HepG2 (cell line): ENCODE measurements around the gene CLASP1. TPM values are rescaled to one million over a fixed set of nuclear protein-coding genes. Genes with fewer than 3 reads are reported as not detected.
A peak's percentile ranks its signal among the peaks of the same experiment; 100 is the strongest.

Experiments
- AHR ChIP-seq: IDR thresholded peaks from 2 replicates; pipeline ENCODE4 v1.6.1; 2018; ENCODE audit warnings: missing genetic modification reagents, missing compliant biosample characterization
- ARID5B ChIP-seq: IDR thresholded peaks from 2 replicates; pipeline ENCODE4 v1.4.0; 2020; ENCODE audit warnings: mild to moderate bottlenecking, missing genetic modification reagents
- FLYWCH1 ChIP-seq: sonication (generic); formaldehyde crosslinking; IDR thresholded peaks from 2 replicates; pipeline ENCODE4 v1.8.1; 2023; ENCODE audit warnings: mild to moderate bottlenecking, missing genetic modification reagents
- HMGXB4 ChIP-seq, 2 experiments: sonication (generic) in 1 of 2; formaldehyde crosslinking in 1 of 2; IDR thresholded peaks; 2 replicates each; pipeline versions ENCODE4 v1.4.0 to v1.6.1; 2018 to 2020; ENCODE audit warnings: missing genetic modification reagents in 2 of 2, borderline replicate concordance in 1 of 2, low read depth in 1 of 2, mild to moderate bottlenecking in 1 of 2, missing biosample characterization in 1 of 2
- KMT2B ChIP-seq: IDR thresholded peaks from 2 replicates; pipeline ENCODE4 v1.6.1; 2016; ENCODE audit warnings: missing genetic modification reagents, missing compliant biosample characterization
- MAFF ChIP-seq: IDR thresholded peaks from 2 replicates; pipeline ENCODE4 v1.6.1; 2011; ENCODE audit warnings: low read depth, low read length, improper control_type of control experiment
- YEATS2 ChIP-seq: sonication (generic); formaldehyde crosslinking; IDR thresholded peaks from 2 replicates; pipeline ENCODE4 v1.4.0; 2020; ENCODE audit warnings: missing genetic modification reagents, borderline replicate concordance
- ZHX1 ChIP-seq: sonication (generic); formaldehyde crosslinking; IDR thresholded peaks from 2 replicates; pipeline ENCODE4 v1.8.1; 2022; ENCODE audit warnings: low read depth, mild to moderate bottlenecking, missing genetic modification reagents
- polyA plus RNA-seq, 8 experiments: library from polyadenylated mRNA; depleted of rRNA in 3 of 8; stranded (reverse) in 7 of 8; unstranded in 1 of 8; fragments of >200 nt; fragmentation: Illumina TruSeq in 4 of 8; extraction: Trizol in 4 of 8; gene quantifications; 2 replicates each; pipeline versions ENCODE4 v1.2.1 to v1.2.3, GENCODE V29; 2011 to 2016; ENCODE audit warnings: low read depth in 4 of 8, missing spikeins in 1 of 8, mixed read lengths in 1 of 8; ENCODE audit not compliant: insufficient read depth in 1 of 8
- total RNA-seq, 5 experiments: library from RNA; depleted of rRNA; stranded (reverse); fragments of >200 nt; fragmentation: Illumina TruSeq; extraction: Trizol; gene quantifications; 2 replicates each; pipeline ENCODE4 v1.2.3, GENCODE V29; 2016; ENCODE audit warnings: low read depth in 1 of 5
- TF ChIP-seq, protein P1 (sequence below), 2 experiments: sonication (generic) in 1 of 2; formaldehyde crosslinking in 1 of 2; IDR thresholded peaks; 2 replicates each; pipeline versions ENCODE4 v1.4.0 to v1.6.1; 2016 to 2020; ENCODE audit warnings: borderline replicate concordance in 1 of 2, low read depth in 1 of 2, mild to moderate bottlenecking in 1 of 2, missing genetic modification reagents in 1 of 2
- TF ChIP-seq, protein P2 (sequence below): IDR thresholded peaks from 2 replicates; pipeline ENCODE4 v1.6.1; 2016; ENCODE audit warnings: missing genetic modification reagents, missing compliant biosample characterization

Gene CLASP1
- total and polyA plus RNA-seq, 2 of the 13 experiments (the other 11 are each of a cell fraction or from before 2014, with no cell fraction given) = 11.7 to 47.9 TPM

- TF ChIP-seq, protein P1, sequence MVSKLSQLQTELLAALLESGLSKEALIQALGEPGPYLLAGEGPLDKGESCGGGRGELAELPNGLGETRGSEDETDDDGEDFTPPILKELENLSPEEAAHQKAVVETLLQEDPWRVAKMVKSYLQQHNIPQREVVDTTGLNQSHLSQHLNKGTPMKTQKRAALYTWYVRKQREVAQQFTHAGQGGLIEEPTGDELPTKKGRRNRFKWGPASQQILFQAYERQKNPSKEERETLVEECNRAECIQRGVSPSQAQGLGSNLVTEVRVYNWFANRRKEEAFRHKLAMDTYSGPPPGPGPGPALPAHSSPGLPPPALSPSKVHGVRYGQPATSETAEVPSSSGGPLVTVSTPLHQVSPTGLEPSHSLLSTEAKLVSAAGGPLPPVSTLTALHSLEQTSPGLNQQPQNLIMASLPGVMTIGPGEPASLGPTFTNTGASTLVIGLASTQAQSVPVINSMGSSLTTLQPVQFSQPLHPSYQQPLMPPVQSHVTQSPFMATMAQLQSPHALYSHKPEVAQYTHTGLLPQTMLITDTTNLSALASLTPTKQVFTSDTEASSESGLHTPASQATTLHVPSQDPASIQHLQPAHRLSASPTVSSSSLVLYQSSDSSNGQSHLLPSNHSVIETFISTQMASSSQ (IDR thresholded peaks at IDR 0.05; ENCODE audit: low read depth) = 0 out of 2 replicates have a peak, but pooled peaks have one; percentile 33
- TF ChIP-seq, protein P1 (CRISPR knock-in tag; IDR thresholded peaks at IDR 0.05; ENCODE audit: borderline replicate concordance) = peak; percentile 69; the same call in 1 of the 2 replicates
- TF ChIP-seq ZHX1 (CRISPR knock-in tag) = 0 out of 2 replicates have a peak, but pooled peaks have one; percentile 35
- TF ChIP-seq AHR (CRISPR knock-in tag) = peak; percentile 20; the same call in 1 of the 2 replicates
- peak; percentile 94 for TF ChIP-seq YEATS2 (CRISPR knock-in tag)
- peak; percentile 98; the same call in 1 of the 2 replicates for TF ChIP-seq KMT2B (CRISPR knock-in tag)
- peak; percentile 76 to 87; a peak in 3 of 4 replicates for TF ChIP-seq HMGXB4 (CRISPR knock-in tag; IDR thresholded peaks at IDR 0.05; ENCODE audit: borderline replicate concordance in 1 of 2, low read depth in 1 of 2)
- 0 out of 2 replicates have a peak, but pooled peaks have one; percentile 64 for TF ChIP-seq FLYWCH1
- TF ChIP-seq, protein P2, sequence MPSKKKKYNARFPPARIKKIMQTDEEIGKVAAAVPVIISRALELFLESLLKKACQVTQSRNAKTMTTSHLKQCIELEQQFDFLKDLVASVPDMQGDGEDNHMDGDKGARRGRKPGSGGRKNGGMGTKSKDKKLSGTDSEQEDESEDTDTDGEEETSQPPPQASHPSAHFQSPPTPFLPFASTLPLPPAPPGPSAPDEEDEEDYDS (CRISPR knock-in tag) = peak; percentile 73; the same call in 1 of the 2 replicates
- peak; percentile 53 for TF ChIP-seq ARID5B
- TF ChIP-seq MAFF = no peak
Measured at GRCh38 chr2:121649596-121650314, 493 bp upstream of the CLASP1 start (continued).
